ENCODE data around the gene NRG2.

DNA sequence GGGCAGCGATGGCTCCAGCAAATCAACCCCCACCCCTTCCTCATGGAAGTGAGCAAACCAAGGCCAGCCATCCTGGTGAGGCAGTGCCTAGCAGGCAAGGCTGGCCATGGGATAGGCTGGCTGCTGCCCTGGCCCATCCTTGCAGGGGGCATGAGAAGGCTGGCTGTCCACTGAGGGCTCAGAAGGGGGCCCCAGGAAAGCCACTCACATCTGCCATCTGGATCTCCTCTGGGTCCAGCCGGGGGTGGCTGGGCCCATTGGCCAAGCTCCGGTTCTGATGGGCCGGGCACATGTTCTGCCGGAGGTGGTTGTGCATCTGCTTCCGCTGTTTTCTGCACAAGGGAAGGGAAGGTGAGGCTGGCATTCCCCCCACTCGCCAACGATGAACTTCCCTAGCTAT lies 190.4 kb downstream of the NRG2 start:
- TF ChIP-seq RAD21 (conservative IDR thresholded peaks at IDR 0.05 in 1 of 2, IDR thresholded peaks at IDR 0.05 in 1 of 2), result no peak
- TF ChIP-seq CEBPB (IDR thresholded peaks at IDR 0.05), result no peak
- TF ChIP-seq RFX5 (IDR thresholded peaks at IDR 0.05), result no peak
- TF ChIP-seq, protein P1, sequence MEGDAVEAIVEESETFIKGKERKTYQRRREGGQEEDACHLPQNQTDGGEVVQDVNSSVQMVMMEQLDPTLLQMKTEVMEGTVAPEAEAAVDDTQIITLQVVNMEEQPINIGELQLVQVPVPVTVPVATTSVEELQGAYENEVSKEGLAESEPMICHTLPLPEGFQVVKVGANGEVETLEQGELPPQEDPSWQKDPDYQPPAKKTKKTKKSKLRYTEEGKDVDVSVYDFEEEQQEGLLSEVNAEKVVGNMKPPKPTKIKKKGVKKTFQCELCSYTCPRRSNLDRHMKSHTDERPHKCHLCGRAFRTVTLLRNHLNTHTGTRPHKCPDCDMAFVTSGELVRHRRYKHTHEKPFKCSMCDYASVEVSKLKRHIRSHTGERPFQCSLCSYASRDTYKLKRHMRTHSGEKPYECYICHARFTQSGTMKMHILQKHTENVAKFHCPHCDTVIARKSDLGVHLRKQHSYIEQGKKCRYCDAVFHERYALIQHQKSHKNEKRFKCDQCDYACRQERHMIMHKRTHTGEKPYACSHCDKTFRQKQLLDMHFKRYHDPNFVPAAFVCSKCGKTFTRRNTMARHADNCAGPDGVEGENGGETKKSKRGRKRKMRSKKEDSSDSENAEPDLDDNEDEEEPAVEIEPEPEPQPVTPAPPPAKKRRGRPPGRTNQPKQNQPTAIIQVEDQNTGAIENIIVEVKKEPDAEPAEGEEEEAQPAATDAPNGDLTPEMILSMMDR (IDR thresholded peaks at IDR 0.05), result no peak
- TF ChIP-seq SMC3 (IDR thresholded peaks at IDR 0.05), result no peak
- no peak for TF ChIP-seq FOXS1 (CRISPR knock-in tag; IDR thresholded peaks at IDR 0.05)
- no peak for TF ChIP-seq POLR2A (IDR thresholded peaks at IDR 0.05; ENCODE audit: low read length)
- no peak for TF ChIP-seq RNF2 (IDR thresholded peaks at IDR 0.05; ENCODE audit: borderline replicate concordance, low read depth)
- no peak for TF ChIP-seq KDM1A (IDR thresholded peaks at IDR 0.05; ENCODE audit: low read depth)
- no peak for TF ChIP-seq EP300 (IDR thresholded peaks at IDR 0.05)
- TF ChIP-seq MAZ (IDR thresholded peaks at IDR 0.05; ENCODE audit: borderline replicate concordance, low read depth, low read length), result no peak

Data from A549 (cell line).